Fibroblast of villous mesenchyme (primary cell): ENCODE measurements around the gene RAB4A. TPM values are rescaled to one million over a fixed set of nuclear protein-coding genes. Genes with fewer than 3 reads are reported as not detected.

Source experiments
- DNase-seq: peaks from one replicate; pipeline ENCODE4 v3.0.0-alpha.2; 2010; ENCODE audit warnings: low read depth
- H3K4me3 ChIP-seq: 2 replicates; pipeline ENCODE4 v1.5.1; 2011; ENCODE audit warnings: low read depth, mild to moderate bottlenecking, low read length
- CTCF ChIP-seq: IDR thresholded peaks from 2 replicates; pipeline ENCODE4 v1.5.1; 2012; ENCODE audit warnings: low read depth, mild to moderate bottlenecking, low read length; ENCODE audit not compliant: insufficient read depth
- total RNA-seq: library from RNA; depleted of rRNA; stranded (reverse); fragments of >200 nt; gene quantifications from 2 replicates; pipeline ENCODE4 v1.2.3, GENCODE V29; 2012

RAB4A gene
- total RNA-seq, 1 donor: 18.6 TPM

DNA sequence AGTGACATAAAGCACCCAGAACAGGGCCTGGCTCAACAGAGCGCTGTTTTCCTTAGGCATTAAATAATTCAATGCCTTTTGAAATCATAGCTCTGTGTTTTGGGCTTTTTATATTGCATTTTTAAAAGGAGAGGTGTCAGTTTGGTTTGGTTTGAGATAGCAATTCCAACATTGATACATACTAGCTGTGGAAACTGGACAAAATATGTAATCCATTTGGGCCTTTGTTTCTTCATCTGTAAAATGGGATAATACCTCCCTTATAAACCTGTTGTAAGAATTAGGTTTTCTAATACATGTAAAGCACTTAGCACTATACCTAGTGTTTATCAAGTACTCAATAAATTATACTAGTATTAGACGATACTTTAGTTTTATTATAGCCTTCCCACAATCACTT lies 8.7 kb upstream of the RAB4A start:
- no peak for TF ChIP-seq CTCF
- no peak for DNase-seq
- no peak overlapping the region for H3K4me3 ChIP-seq

DNA sequence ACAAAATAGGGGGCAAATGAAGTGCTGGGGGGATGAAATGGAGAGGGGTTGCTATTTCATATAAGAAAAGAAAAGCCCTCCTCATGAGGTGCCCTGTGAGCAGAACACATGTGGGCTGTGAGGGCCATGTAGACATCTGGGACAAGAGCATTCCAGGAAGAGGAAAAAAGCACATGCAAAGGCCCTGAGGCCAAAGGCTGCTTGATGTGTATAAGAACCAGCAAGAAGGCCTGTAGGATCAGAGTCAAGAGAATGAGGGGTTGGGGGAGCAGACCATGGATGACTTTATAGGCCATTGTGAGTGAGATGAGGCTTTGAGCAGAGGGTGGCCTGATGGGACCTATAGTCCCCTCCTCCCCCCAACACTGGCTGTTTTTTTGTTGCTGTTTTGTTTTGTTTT lies 7.7 kb upstream of the RAB4A start:
- no peak for TF ChIP-seq CTCF
- DNase-seq: no peak
- no peak overlapping the region for H3K4me3 ChIP-seq

- H3K4me3 ChIP-seq: no peak overlapping the region
- DNase-seq: no peak
- TF ChIP-seq CTCF: no peak
Measured at GRCh38 chr1:229264068-229264467, 6.8 kb upstream of the RAB4A start.

GRCh38 chr1:229264487-229264886 lies 6.4 kb upstream of the RAB4A start:
- no peak for TF ChIP-seq CTCF
- H3K4me3 ChIP-seq: no peak overlapping the region
- DNase-seq: no peak

- no peak for DNase-seq
- no peak for TF ChIP-seq CTCF
- no peak overlapping the region for H3K4me3 ChIP-seq
Measured at GRCh38 chr1:229266274-229266673, 4.6 kb upstream of the RAB4A start.

DNA sequence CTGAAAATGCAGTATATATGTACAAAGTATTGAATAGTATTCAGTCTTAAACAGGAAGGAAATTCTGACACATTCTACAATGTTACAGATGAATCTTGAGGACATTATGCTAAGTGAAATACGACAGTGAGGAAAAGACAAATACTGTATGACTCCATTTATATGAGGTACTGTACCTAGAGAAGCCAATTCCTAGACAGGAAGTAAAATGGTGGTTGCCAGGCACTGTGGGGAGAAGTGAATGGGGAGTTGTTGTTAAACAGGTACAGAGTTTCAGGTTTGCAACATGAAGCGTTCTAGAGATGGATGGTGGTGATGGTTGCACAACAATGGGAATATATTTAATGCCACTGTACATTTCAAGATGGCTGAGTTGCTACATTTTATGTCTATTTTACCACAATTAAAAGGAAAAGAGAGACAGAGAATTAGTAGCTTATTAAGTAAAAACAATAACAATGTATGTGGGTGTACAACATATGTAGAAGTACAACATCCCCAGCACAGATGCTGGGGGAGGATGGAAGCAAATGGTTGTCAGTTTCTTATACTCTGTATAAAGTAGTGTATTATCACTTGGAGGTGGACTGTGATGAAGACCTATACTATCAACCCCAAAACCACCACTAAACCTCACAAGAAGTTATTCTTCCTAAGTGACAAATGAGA lies 3.9 kb upstream of the RAB4A start:
- TF ChIP-seq CTCF: no peak
- H3K4me3 ChIP-seq: no peak overlapping the region
- DNase-seq: no peak

DNA sequence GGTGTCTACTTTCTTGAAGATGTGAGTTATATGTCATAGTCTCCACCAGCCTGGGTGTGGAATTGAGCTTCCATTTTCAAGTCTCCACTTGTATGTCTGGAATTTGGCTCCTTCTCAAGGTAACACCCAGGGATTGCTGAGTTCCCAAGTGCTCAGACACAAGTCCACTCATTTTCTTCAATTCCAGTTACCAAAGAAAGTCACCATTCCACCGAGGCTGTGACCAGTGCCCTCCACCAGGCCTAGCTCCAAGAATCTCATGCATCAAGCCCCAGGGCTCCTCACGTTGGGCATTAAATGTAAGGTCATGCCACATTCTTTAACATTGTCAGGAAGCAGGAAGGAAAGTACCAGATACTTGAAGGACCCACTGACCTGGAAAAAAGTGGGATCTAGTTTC lies 2.4 kb upstream of the RAB4A start:
- TF ChIP-seq CTCF: no peak
- H3K4me3 ChIP-seq: no peak overlapping the region
- DNase-seq: no peak
